Measurements from ENCODE around the gene ZFP82.

The ZFP82 gene

DNA sequence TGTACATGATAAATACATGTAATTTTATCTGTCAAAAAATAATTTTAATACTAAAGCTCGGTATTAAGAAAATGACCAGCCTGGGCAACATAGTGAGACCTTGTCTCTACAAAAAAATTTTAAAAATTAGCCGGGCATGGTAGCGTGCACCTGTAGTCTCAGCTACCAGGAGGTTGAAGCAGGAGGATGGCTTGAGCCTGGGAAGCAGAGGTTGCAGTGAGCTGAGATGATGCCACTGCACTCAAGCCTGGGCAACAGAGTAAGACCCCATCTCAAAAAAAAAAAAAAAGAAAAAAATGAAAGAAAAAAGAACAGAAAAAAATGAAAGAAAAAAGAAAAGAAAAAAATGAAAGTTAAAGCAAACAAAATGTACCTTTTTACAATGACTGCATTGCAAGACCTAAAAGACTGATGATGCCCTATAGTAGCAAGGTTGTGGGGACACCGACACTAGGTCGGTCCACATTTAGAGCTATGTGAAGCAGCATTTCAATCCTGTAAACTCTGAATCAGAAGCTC lies 44.7 kb downstream of the ZFP82 start:
- no peak for DNase-seq (ENCODE audit: low read depth in 2 of 2)

- no peak for DNase-seq (ENCODE audit: low read depth in 2 of 2)
These were observed 46.6 kb downstream of the ZFP82 start for GRCh38 chr19:36371886-36372285.

DNA sequence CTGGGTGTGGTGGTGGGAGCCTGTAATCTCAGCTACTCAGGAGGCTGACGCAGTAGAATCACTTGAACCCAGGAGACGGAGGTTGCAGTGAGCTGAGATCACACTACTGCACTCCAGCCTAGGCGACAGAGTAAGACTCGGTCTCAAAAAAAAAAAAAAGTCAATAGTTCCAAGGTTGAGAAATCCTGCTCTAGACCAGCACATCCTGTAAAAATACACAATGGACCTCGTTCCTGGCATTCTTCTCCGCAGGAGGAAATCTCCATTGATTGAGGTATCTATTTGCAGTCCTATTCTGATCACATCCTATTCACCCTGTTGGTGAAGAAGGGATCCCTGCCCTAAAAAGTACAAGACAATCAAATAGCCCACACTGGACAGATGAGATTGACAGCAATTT lies 54.6 kb downstream of the ZFP82 start:
- DNase-seq (ENCODE audit: low read depth in 2 of 2): no peak

Measured in fibroblast of skin of left quadriceps (primary cell).